SK-N-SH (cell line): ENCODE measurements around the gene SH3D19.

Experiments used
- CTCF ChIP-seq: fragments of 200-600 bp; sonication (generic); IDR thresholded peaks from 2 replicates; pipeline ENCODE4 v1.6.1; 2017; ENCODE audit warnings: antibody characterized with exemption, mild to moderate bottlenecking, moderate library complexity
- EP300 ChIP-seq, 2 experiments: IDR thresholded peaks; 2 replicates each; pipeline versions ENCODE4 v1.4.0 to v1.6.1; 2012; ENCODE audit warnings: borderline replicate concordance in 1 of 2, low read depth in 1 of 2, low read length in 1 of 2
- FOXJ3 ChIP-seq: sonication (generic); formaldehyde crosslinking; IDR thresholded peaks from 2 replicates; pipeline ENCODE4 v1.5.1; 2020; ENCODE audit warnings: mild to moderate bottlenecking, missing genetic modification reagents
- SIN3A ChIP-seq: IDR thresholded peaks from 2 replicates; pipeline ENCODE4 v1.6.1; 2012; ENCODE audit warnings: low read depth, mild to moderate bottlenecking, low read length, moderate library complexity, borderline replicate concordance
- TAF1 ChIP-seq: IDR thresholded peaks from 2 replicates; pipeline ENCODE4 v1.6.1; 2012; ENCODE audit warnings: low read depth, mild to moderate bottlenecking, low read length, moderate library complexity, borderline replicate concordance
- TCF12 ChIP-seq: IDR thresholded peaks from 2 replicates; pipeline ENCODE4 v1.4.0; 2012
- TEAD4 ChIP-seq: IDR thresholded peaks from 2 replicates; pipeline ENCODE4 v1.4.0; 2012; ENCODE audit warnings: mild to moderate bottlenecking, borderline replicate concordance; ENCODE audit not compliant: insufficient read depth
- USF1 ChIP-seq: IDR thresholded peaks from 2 replicates; pipeline ENCODE4 v1.4.0; 2012; ENCODE audit warnings: low read depth, borderline replicate concordance
- ZBTB33 ChIP-seq: IDR thresholded peaks from 2 replicates; pipeline ENCODE4 v1.4.0; 2012; ENCODE audit warnings: low read depth, borderline replicate concordance

- TF ChIP-seq SIN3A = no peak
- TF ChIP-seq USF1 = no peak
- TF ChIP-seq FOXJ3 = no peak
- TF ChIP-seq ZBTB33 = no peak
- TF ChIP-seq EP300 (IDR thresholded peaks at IDR 0.05; ENCODE audit: borderline replicate concordance in 1 of 2, low read depth in 1 of 2, low read length in 1 of 2) = no peak
- no peak for TF ChIP-seq CTCF
- no peak for TF ChIP-seq TEAD4
- TF ChIP-seq TAF1 = no peak
- no peak for TF ChIP-seq TCF12
Observed at GRCh38 chr4:151314479-151314878, 10.9 kb downstream of the SH3D19 start.
